ENCODE results near the gene NRXN2. TPM values are rescaled to one million over a fixed set of nuclear protein-coding genes. Genes with fewer than 3 reads are reported as not detected.

NRXN2 gene
- total and polyA plus RNA-seq, 2 of the 13 experiments (the other 11 are each of a cell fraction or from before 2014, with no cell fraction given): not detected

GRCh38 chr11:64572143-64572542 lies 150.9 kb downstream of the NRXN2 start:
- ATAC-seq (no peak), FAIRE-seq (no peak), DNase-seq (ENCODE audit: low spot score) (no peak)
- Histone ChIP-seq H2AFZ (ENCODE audit: low read length) (no peak overlapping the region), H3K27me3 (ENCODE audit: control insufficient read depth in 1 of 2, insufficient read depth in 2 of 2, low read length in 2 of 2) (peaks cover 0 to 19% of the 10 kb centered on the region in 2 experiments; a peak in 1 of 5 replicates), H3K79me2 (ENCODE audit: insufficient read depth, low read length) (no peaks in the 10 kb centered on the region), H3K27ac (ENCODE audit: extremely low read length, insufficient read depth, low read length) (no peak overlapping the region), H3K4me3 (replicated peaks in 1 of 3; ENCODE audit: insufficient read depth in 1 of 3, low read depth in 2 of 3, low read length in 3 of 3) (no peak overlapping the region), H3K9me3 (ENCODE audit: low read length) (no peaks in the 10 kb centered on the region), H3K36me3 (replicated peaks in 1 of 2; ENCODE audit: control insufficient read depth in 1 of 2, insufficient read depth in 2 of 2, low read length in 2 of 2) (no peaks in the 10 kb centered on the region), H3K9ac (ENCODE audit: insufficient read depth, low read depth, low read length) (no peak overlapping the region), H3K4me2 (ENCODE audit: low read depth, low read length) (peak overlapping the region; percentile 48; the same call in 1 of the 2 replicates), H4K20me1 (ENCODE audit: insufficient read depth, low read length) (no peaks in the 10 kb centered on the region), H3K4me1 (ENCODE audit: insufficient read depth, low read length) (peaks cover 31% of the 10 kb centered on the region)
- POLR2A ChIA-PET: interaction anchor here (1.0 to 1.6 kb wide), 2 partner anchors 9 to 78 kb away, joined by 3 to 5 read pairs; no protein-coding TSS in a partner anchor
- TF ChIP-seq MXI1 (IDR thresholded peaks at IDR 0.05; ENCODE audit: borderline replicate concordance, low read depth, low read length) (no peak), TBL1XR1 (IDR thresholded peaks at IDR 0.05; ENCODE audit: borderline replicate concordance, low read length, partially characterized antibody) (no peak), ZBTB21 (CRISPR knock-in tag; IDR thresholded peaks at IDR 0.05) (no peak), SP1 (IDR thresholded peaks at IDR 0.05) (no peak), SP1 (CRISPR knock-in tag; IDR thresholded peaks at IDR 0.05) (no peak)
- BruUV-seq (replicated peaks): no TSS peak
- CTCF ChIA-PET (ENCODE audit: low intra/inter-chr PET ratio, low total read pairs): no interaction called here
- in situ Hi-C loops (cut with HindIII; ENCODE audit: extremely low pct_ligation_motif_present, low pct_unique_long_range_greater_than_20kb): no loop called here
- intact Hi-C loops (cut with micrococcal nuclease; ENCODE audit: unreplicated experiment): no loop called here
- 56% methylated on average over 8 of the region's 8 CpGs for WGBS (ENCODE audit: low lambda C conversion rate)

DNA sequence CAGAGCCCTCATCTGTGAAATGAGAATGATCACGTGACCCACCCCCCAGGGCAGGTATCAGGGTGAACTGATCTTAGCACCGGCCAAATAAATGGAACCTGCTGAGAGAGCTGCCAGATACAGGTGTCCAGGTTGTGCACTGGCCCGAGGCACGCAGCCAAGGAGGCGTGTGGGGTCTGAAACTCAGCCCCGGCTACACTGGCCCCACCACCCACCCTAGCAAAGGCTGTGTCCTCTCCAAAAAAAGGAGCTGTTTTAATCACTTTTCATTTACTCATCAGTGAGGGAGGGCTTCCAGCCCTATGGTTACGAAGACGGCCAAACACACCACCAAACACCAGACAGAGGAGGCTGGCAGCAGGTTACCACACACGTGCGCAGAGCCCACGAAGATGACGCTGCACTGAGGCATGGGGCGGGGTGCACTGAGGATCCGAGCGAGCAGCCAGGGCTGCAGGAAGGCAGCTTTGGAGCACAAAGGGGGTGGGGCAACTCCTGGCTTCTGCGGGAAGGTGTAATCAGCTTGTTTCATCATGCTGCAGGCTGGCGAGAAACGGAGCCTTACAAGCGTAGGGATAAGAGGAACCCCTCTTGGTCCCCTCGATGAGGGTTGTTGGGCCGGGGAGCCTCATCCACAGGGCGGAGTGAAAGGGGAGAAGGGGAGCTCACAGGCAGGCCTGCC lies 151.4 kb downstream of the NRXN2 start:
- no peak overlapping the region for H3K9ac ChIP-seq (ENCODE audit: insufficient read depth, low read depth, low read length)
- no peak overlapping the region; a peak in 1 of 6 replicates for H3K4me3 ChIP-seq (replicated peaks in 1 of 3; ENCODE audit: insufficient read depth in 1 of 3, low read depth in 2 of 3, low read length in 3 of 3)
- DNase-seq (ENCODE audit: low spot score) (peak; percentile 28), ATAC-seq (peak; percentile 48), FAIRE-seq (no peak)
- H3K4me2 ChIP-seq (ENCODE audit: low read depth, low read length): peak overlapping the region; percentile 48; the same call in 1 of the 2 replicates
- intact Hi-C loops (cut with micrococcal nuclease; ENCODE audit: unreplicated experiment) (no loop called here), in situ Hi-C loops (cut with HindIII; ENCODE audit: extremely low pct_ligation_motif_present, low pct_unique_long_range_greater_than_20kb) (no loop called here)
- no peaks in the 10 kb centered on the region for H3K79me2 ChIP-seq (ENCODE audit: insufficient read depth, low read length)
- BruUV-seq (replicated peaks): no TSS peak
- no peak overlapping the region for H3K27ac ChIP-seq (ENCODE audit: extremely low read length, insufficient read depth, low read length)
- CTCF ChIA-PET (ENCODE audit: low intra/inter-chr PET ratio, low total read pairs): no interaction called here
- POLR2A ChIA-PET: interaction anchor here (1.0 to 1.6 kb wide), 2 partner anchors 9 to 79 kb away, joined by 3 to 5 read pairs; no protein-coding TSS in a partner anchor
- peaks cover 0 to 17% of the 10 kb centered on the region in 2 experiments; a peak in 1 of 5 replicates for H3K27me3 ChIP-seq (ENCODE audit: control insufficient read depth in 1 of 2, insufficient read depth in 2 of 2, low read length in 2 of 2)
- peaks cover 37% of the 10 kb centered on the region for H3K4me1 ChIP-seq (ENCODE audit: insufficient read depth, low read length)
- H2AFZ ChIP-seq (ENCODE audit: low read length): no peak overlapping the region
- 32% methylated on average over 16 of the region's 22 CpGs for WGBS (ENCODE audit: low lambda C conversion rate)
- H4K20me1 ChIP-seq (ENCODE audit: insufficient read depth, low read length): no peaks in the 10 kb centered on the region
- no peaks in the 10 kb centered on the region for H3K36me3 ChIP-seq (replicated peaks in 1 of 2; ENCODE audit: control insufficient read depth in 1 of 2, insufficient read depth in 2 of 2, low read length in 2 of 2)
- H3K9me3 ChIP-seq (ENCODE audit: low read length): no peaks in the 10 kb centered on the region
- TF ChIP-seq CEBPB (IDR thresholded peaks at IDR 0.05; ENCODE audit: borderline replicate concordance, low read depth, low read length) (peak; percentile 23; the same call in 1 of the 2 replicates), ZNF543 (CRISPR knock-in tag; IDR thresholded peaks at IDR 0.05) (no peak), ARID4A (CRISPR knock-in tag; IDR thresholded peaks at IDR 0.05; ENCODE audit: borderline replicate concordance) (no peak), ZNF44 (CRISPR knock-in tag; IDR thresholded peaks at IDR 0.05) (no peak), SOX6 (IDR thresholded peaks at IDR 0.05) (no peak), SOX6 (CRISPR knock-in tag; IDR thresholded peaks at IDR 0.05) (0 out of 2 replicates have a peak, but pooled peaks have one; percentile 17), ZIK1 (CRISPR knock-in tag; IDR thresholded peaks at IDR 0.05; ENCODE audit: borderline replicate concordance, low read depth) (no peak), SKI (IDR thresholded peaks at IDR 0.05; ENCODE audit: partially characterized antibody) (no peak)
- TF ChIP-seq, protein P1, sequence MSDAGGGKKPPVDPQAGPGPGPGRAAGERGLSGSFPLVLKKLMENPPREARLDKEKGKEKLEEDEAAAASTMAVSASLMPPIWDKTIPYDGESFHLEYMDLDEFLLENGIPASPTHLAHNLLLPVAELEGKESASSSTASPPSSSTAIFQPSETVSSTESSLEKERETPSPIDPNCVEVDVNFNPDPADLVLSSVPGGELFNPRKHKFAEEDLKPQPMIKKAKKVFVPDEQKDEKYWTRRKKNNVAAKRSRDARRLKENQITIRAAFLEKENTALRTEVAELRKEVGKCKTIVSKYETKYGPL (CRISPR knock-in tag; IDR thresholded peaks at IDR 0.05): no peak
